Retina (tissue), 1 donor: ENCODE data around the gene PIAS1.
"Not testable (repeated sequence)": the region's sequence is repeated elsewhere in the genome, so short reads cannot be mapped to it uniquely, and the experiment has no call there.

Source experiments
- DNase-seq: peaks from one replicate; pipeline ENCODE4 v3.0.0-alpha.2; 2016

The PIAS1 gene

DNA sequence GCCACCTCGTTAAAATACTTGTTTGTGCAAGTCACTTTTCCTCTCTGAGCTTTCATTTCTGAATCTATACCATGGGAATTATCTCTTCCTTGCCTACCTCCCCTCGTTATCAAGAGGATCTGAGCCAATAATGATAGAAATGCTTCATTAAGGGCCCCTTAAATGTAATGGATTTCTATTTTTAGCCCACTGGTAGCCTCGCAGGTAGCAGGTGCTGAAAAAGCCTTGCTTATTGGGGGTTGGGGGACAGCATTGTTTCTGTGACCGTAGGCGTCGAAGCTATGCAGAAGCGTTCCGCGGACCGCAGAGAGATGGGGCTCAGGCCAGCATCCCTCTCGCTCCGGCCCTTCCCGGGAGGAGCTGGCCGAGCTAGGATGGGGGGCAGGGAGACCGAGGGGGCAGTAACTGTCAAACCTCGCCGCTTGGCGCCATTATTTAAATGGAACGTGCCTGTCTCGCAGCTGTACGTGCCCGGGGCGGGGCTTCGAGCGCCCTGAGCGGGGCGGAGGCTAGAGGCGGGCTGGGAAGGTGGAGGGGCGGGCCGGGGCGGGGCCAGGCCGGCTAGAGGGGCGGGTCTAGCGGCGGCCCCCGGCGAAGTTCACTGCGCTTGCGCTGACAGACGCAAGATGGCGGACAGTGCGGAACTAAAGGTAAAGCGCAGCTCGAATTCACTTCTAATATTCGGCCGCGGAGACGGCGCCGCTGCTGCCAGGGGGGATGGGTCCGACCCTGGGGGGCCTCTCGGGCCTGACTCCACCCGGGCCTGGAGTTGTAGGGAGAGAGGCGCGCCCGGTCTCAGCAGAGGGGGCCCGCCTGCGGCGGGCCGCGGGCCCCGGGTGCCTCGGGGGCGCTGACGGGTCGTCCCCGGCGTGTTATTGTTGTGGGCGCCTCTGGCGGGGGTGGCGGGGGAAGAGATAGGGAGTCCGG is at the start of gene PIAS1:
Gene PIAS1 (plus strand): TSS at position 615 of the 927 bp plus-strand sequence. CDS start 12 bp downstream, at position 627.
- DNase-seq, result peak; percentile 96

DNA sequence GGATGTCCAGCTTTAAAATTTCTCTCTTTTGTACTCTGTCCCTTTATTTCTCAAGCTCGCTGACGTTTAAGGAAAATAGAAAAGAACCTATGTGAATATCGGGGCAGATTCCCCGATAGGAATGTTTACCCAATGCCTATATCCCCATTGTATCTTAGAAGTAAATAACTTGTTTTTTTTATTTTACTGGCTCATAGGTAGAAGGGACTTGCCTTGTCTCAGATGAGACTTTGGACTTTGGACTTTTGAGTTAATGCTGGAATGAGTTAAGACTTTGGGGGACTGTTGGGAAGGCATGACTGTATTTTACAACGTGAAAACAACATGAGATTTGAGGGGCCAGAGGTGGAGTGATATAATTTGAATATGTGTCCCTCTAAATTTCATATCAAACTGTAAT is 46.5 kb upstream of the PIAS1 start:
- not testable (repeated sequence) for DNase-seq

DNA sequence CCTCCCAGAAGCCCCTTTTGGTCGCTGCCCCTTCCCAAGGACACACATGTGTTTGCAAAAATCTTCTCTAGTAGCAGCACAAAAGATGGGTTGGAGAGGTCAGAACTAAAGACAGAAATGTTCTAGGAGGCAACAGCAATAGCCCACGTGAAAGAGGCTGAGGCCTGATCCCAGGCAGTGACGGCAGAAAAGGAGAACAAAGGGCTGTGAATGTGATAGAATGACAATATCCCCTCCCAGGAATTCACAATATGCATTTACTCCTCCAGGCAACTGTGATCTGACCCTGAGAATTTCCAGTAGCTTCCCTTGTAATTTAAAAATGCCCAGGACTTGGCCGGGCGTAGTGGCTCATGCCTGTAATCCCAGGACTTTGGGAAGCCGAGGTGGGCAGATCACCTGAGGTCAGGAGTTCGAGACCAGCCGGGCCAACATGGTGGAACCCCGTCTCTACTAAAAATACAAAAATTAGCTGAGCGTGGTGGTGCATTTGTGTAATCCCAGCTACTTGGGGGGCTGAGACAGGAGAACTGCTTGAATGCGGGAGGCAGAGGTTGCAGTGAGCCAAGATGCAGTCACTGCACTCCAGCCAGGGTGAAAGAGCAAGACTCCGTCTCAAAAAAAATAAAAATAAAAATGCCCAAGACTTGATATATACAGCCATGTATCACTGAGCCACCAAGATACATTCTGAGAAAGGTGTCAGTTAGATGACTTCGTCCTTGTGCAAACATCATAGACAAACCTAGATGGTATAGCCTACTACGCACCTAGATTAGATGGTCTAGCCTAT is 43.6 kb upstream of the PIAS1 start:
- no peak for DNase-seq

DNA sequence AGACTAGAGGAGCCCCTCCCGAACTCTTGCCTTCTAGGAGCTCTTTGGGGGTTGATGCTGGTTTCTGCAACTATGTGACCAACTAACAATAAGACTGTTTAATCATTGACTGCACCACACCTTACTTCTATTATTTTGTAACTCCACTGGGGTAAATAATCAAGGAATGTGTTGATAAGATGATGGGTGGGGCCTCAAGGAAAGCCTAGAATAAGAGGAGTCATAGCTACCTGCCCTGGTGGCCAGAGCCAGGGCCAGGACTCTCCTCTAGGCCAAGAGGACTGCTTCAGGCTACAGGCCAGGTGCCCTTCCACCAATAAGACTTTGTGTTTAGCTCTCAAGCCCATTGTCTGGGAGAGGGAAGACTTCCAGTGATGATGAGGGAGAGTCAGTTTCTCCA is 41.2 kb upstream of the PIAS1 start:
- DNase-seq, result no peak

DNA sequence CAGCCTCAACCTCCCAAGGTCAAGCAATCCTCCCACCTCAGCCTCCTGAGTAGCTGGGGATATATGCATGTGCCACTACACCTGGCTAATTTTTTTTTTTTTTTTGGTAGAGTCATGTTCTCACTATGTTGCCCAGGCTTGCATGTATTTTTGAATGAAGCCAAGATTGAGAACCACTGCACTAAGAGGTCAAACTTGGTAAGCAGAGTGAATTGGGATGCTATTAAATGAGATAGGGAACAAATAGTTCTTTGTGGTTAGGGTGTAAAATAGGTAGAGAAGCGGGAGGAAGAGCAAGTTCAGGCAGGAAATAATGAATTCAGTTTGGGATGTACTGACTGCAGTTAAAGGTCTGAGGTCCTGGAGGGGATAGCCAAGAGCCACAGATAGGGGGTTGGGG is 39.9 kb upstream of the PIAS1 start:
- DNase-seq, result no peak

DNA sequence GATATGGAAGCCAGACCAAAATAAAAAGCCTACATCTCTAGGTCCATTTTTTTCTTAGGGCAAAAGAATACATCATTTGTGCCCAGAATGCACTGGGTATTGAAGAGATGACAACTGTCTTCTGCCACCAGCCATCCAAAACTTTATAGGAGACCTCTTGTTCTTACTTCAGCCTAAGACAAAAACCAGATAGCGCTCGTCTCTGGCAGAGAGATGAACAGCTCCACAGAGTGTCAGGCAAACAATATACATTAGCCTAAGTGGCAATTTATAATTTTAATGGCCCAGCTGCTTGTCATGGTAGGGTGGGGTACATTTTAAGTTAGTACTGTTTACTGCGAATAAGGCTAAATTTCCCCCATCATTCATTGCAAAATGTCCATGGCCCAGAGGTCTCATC is 38.9 kb upstream of the PIAS1 start:
- DNase-seq, result no peak

DNA sequence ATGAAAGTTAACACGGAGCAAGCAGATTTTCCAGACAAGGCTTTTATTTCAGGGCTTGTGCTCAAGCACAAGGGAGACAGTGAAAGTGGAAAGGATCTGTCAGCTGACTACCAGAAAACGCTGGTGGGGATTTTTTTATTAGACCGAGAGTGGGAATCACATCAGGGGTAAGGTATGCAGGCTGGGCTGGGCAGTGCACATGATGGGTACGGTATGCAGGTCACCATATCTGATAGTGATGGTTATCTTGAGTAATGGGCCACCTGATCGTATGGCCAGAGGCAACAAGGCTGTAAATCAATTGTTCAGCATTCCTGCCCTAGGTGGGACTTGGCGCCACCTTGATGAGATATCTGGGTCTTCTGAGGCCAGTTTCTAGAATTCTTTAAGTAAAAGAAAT is 36.9 kb upstream of the PIAS1 start:
- DNase-seq, result no peak

DNA sequence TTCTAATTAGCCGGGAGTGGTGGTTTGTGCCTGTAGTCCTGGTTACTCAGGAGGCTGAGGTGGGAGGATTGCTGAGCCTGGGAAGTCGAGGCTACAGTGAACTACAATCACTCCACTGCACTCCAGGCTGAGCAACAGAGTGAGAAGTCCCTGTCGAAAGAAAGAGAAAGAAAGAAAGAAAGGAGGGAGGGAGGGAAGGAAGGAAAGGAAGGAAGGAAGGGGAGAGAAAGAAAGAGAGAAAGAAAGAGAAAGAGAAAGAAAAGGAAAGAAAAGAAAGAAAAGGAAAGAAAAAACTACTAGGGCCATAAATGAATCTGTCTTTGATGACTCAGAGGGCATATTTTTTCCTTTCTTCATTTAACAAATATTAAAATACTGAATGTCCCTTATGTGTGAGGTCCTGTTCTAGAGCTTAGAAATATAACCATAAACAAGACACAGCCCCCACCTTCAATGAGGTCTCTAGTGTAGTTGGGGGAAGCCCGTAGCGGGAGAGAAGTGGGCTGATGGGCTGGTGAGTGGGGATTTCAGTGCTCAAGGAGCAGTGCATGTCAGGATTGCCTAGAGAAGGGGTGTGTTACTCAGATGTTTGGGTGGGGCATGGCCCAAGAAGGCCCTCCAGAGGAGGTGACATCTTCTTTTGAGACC is 35.2 kb upstream of the PIAS1 start:
- DNase-seq, result no peak

DNA sequence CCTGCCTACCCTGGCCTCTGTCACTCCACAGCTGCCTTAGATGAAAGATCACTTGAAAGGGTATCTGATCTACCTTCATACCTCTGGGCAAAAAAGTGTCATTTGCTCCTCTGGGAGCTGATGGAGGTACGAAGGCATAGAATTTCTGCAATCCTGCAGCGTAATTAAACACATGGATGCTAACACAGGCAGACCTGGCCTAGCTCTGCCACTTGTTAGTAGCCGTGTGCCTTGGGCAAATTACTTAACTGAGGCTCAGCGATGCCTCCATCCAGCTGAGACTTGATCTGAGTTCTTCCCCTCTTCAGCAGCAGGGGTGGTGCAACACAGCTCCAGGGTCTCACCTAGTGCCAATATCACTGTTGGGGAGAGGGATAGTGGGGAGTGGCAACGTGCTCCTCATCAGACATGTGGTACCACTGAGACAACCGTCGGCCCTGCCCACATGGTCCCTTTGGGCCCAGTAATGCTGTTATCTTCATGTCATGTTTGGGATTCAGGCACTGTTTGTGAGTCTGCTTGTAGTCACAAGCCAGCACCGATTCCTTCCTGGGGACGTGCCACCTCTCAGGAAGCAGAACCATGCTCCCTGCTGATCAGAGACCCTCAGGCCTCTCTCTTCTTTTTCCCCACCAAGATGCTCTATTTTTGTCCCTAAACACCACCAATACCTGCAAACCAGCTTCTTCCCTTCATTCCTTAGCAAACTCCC is 34.1 kb upstream of the PIAS1 start:
- no peak for DNase-seq

DNA sequence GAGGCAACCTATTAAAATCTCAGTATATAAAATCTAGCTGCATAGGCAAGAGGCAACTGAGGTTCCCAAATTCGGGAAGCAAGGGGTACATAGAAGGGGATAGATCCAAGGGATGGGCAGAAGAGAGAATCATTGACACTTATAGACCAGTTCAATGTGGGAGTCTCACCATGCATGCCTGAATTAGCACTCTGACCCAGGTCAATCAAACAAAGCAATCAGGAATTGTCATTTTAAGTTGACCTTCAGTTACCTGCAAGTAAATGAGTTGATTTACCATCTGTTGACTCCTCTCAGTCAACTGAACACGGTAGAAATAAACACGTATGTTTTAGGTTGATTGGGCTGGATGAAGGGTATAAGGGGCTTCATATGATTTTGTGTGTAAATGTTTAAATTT is 33.4 kb upstream of the PIAS1 start:
- DNase-seq, result no peak

DNA sequence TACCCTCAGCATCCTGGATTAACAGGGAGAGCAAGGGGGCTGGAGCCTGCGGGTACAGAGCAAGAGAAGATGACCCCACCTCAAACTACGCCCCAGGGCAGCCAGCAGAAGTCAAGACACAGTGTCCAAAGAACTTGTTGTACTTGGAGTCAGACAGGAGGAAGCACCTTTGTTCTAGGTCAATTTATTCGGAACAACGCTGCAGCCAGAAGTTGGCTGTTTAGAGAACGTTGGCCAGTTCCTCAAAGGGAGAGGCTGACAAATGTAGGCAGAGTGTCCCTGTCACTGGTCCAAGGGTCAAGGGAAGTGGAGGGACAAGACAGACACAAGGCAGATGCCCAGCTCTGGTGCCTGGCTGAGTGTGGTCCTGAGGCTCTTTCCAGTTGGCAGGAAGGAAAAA is 32.1 kb upstream of the PIAS1 start:
- no peak for DNase-seq

DNA sequence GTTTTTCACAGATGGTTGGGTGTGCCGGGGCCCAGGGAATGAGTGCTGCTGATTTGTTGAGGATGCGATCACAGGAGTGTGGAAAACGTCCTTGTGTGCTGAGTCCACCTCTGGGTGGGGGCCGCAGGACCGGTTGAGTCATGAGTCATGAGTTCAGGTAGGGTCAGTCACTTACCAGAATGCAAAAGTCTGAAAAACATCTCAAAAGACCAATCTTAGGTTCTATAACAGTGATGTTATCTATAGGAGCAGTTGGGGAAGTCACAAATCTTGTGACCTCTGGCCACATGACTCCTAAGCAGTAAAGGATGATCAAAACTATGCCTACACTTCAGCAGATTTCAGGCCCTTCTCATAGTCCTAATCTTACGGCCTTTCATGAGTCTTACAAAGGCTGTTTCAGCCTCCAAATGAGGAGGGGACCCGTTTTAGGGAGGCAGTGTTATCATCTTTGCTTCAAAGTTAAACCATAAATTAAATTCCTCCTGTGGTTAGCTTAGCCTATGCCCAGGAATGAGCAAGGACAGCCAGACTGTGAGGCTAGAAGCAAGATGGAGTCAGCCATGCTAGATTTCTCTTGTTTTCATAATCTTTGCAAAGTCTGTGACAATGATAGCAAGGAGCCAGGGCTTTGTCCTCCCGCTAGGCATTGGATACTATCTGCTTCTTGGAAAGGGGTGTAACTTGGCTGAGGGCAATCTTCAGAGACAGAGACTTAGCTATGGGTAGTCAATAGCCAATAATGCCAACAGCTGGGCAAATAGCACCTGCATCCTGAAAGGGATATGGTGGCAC is 30.6 kb upstream of the PIAS1 start:
- no peak for DNase-seq

DNA sequence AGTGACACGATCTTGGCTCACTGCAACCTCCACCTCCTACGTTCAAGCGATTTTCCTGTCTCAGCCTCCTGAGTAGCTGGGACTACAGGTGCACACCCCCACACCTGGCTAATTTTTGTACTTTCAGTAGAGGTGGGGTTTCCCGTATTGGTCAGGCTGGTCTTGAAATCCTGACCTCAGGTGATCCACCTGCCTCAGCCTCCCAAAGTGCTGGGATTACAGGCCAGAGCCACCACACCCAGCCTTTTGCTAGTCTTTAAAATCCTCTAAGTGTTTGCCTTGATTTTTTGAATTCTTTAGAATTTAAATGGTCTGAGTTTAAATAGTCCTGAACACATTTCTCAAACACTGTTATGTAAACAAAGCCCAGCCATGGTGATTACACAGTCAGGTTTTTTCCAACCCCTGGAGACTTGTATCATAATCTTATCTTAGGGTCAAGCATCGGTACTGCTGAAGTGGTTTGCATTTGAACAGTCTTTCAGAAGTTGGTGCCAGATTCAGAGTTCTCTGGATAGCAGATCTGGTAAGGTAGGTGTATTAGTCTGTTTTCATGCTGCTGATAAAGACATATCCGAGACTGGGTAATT is 28.2 kb upstream of the PIAS1 start:
- DNase-seq, result no peak

DNA sequence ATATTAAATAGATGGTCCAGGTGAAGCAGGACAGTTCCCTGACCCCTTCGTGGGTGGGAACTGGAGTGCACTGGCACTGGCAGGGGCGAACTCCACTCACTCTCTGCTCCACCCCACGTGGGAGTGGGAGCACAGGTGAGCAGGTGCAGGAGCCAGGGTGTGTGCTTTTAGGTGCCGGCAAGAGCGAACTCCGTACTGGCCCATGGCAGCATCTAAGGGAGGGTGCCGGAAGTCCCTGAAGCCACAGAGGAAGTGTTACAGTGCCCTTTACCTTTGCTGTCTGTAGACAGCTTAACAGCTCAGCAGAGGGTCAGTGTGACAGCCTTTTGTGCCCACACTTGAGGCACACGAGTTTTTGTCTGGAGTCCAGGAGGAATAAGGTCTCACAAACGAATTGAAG is 26.7 kb upstream of the PIAS1 start:
- DNase-seq, result no peak

DNA sequence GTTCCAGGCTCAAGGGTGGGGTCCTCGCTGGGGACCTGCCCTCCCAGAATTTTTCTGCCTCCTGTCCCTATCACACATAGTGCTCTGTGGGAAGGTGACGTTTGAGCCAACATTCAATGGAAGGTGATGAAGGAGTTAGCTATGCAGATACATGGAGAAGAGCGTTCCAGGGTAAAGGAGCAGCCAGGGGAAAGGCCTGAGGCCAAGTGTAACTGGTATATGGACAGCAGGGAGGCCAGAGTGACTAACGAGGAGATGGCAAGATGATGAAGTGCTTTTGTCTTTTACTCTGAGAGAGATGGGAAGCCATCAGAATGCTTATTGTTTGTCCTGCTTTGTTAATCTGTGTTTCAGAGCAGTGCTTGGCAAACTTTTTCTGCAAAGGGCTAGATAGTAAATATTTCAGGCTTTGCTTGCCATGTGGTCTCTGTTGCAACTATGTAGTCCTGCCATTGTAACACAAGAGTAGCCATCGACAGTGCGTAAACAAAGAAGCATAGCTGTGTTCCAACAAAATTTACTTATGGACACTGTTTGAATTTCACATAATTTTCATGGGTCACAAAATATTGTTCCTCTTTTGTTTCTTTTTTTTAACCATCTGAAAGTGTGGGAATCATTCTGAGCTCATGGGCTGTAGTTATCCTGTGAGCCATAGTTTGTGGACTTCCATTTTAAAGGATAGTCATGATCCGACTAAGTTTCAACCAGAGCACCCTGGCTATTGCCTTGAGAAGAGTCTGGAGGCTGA is 25.8 kb upstream of the PIAS1 start:
- DNase-seq, result no peak

DNA sequence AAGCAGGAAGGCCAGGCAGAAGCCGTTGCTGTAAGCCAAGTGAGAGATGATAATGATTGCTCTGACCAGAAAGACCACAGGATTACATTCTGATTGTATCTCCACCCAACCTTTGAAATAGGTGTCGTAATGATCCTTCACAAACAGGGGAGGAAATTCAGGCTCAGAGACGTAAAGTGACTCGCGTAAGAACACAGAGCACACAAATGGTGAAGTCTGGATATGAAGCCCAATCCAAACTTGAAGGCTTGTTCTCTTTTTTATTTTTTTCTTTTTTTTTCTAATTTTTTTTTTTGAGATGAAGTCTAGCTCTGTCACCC is 25.3 kb upstream of the PIAS1 start:
- no peak for DNase-seq

DNA sequence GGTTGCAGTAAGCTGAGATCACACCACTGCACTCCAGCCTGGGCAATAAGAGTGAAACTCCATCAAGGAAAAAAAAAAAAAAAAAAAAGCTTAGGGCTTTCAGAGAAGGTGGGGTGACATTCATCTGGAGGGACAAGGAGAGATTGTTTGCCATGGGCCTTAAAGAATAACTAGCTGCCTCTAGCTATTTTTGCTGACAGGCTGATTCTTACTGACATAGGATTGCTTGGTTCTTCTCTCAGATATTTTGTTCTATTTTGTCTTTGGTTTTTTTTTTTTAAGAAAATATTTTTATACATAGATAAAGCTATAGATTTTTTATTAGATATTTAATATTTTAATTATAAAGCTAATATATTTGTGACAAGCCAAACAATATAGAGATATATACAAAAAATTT is 24.2 kb upstream of the PIAS1 start:
- DNase-seq, result no peak

DNA sequence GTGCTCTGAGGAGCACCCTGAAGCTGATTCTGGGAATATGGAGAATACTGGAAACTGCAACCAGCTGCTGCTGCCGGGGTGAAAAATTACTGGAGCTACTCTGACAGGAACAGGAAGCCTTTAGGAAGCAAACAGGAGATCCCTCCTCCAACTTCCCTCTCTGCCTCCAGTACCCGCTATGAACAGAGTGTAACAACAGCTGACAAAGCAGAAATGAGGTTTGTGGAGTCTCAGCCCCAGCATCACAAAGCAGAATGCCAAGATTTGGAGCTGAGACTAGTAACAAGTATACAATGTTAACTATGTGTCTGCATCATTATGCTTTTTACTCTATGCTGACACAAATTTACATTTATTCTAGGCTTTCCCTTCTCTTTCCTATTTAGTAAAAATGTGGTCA is 22.7 kb upstream of the PIAS1 start:
- DNase-seq, result no peak

DNA sequence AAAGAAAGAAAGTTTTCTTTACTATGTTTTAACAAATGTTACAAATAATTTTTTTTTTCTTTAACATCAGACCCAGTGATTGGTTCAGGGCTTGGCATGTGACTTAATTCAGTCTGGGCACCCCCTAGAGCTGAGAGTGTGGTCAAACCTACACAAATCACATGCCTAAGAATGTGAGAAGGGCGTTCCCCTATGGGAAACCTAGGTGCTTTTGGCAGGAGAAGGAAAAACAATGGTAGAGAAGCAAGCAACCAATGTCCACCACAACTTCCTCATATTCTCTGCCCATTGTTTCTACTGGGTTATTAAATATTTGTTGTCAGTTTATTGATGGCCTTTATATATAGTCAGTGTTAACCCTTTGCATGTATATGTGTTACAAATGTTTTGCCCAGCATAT is 21.4 kb upstream of the PIAS1 start:
- DNase-seq, result no peak

DNA sequence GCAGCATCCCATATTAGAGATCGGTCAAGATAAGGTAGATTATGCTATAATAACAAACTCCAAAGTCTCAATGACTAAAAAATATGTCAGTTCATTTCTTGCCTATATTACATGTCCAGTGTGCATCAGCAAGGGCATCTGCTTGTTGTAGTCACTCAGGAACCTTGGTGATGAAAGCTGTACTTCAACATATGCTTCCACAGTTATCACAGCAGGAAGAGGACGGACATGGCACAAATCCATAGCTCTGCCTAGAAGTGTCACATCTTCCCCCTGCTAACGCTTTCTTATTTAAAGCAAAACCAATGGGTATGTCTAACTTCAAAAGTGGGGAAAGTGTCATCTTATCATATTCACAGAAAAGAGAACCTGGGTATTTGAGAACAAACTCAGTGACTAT is 20.0 kb upstream of the PIAS1 start:
- no peak for DNase-seq

DNA sequence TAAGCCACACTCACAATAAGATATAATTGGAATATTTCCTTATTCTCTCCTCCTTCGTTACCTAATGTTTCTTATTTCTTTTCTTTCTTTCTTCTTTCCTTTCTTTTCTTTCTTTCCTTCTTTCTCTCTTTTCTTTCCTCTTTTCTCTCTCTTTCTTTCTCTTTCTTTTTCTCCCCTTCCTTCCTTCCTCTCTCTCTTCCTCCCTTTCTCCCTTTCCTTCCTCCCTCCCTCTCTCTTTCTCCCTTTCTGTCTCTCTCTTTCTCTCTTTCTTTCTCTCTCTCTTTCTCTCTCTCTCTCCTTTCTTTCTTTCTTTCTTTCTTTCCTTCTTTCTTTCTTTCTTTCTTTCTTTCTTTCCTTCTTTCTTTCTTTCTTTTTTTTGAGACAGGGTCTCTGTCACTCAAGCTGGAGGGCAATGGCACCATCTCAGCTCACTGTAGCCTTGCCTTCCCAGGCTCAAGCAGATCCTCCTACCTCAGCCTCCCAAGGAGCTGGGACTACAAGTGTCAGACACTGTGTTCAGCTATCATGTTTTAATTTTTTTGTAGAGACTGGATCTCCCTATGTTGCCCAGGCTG is 19.3 kb upstream of the PIAS1 start:
- DNase-seq, result no peak
